Loucy (cell line): Measurements from ENCODE around the gene NLRP6.

Source experiments
- H2AFZ ChIP-seq: fragments of 200-600 bp; sonication (generic); 2 replicates; pipeline ENCODE4 v1.6.0; 2016; ENCODE audit warnings: antibody characterized with exemption, mild to moderate bottlenecking, low read length, moderate library complexity
- H3F3A ChIP-seq: fragments of 200-600 bp; 2 replicates; pipeline ENCODE4 v1.6.0; 2016; ENCODE audit warnings: antibody characterized with exemption, low read depth, mild to moderate bottlenecking
- H3K27me3 ChIP-seq: fragments of 200-600 bp; sonication (generic); 2 replicates; pipeline ENCODE4 v1.6.1; 2014; ENCODE audit warnings: low read length, mild to moderate bottlenecking; ENCODE audit not compliant: insufficient read depth, poor library complexity, severe bottlenecking
- H3K36me3 ChIP-seq: fragments of 200-600 bp; sonication (generic); 2 replicates; pipeline ENCODE4 v1.6.1; 2016; ENCODE audit warnings: low read length; ENCODE audit not compliant: insufficient read depth
- H3K4me1 ChIP-seq: fragments of 200-600 bp; sonication (generic); 2 replicates; pipeline ENCODE4 v1.5.1; 2014; ENCODE audit warnings: low read length, mild to moderate bottlenecking; ENCODE audit not compliant: insufficient read depth, poor library complexity, severe bottlenecking
- H3K4me2 ChIP-seq: fragments of 200-600 bp; sonication (generic); 2 replicates; pipeline ENCODE4 v1.6.0; 2014; ENCODE audit warnings: antibody characterized with exemption, low read length, low read depth, mild to moderate bottlenecking; ENCODE audit not compliant: poor library complexity, severe bottlenecking
- H3K4me3 ChIP-seq: fragments of 200-600 bp; sonication (generic); 2 replicates; pipeline ENCODE4 v1.5.1; 2014; ENCODE audit warnings: low read length, mild to moderate bottlenecking, mixed read lengths; ENCODE audit not compliant: poor library complexity, severe bottlenecking
- H3K79me2 ChIP-seq: fragments of 200-600 bp; sonication (generic); 2 replicates; pipeline ENCODE4 v1.6.1; 2014; ENCODE audit warnings: low read length; ENCODE audit not compliant: insufficient read depth
- H3K9ac ChIP-seq: fragments of 200-600 bp; sonication (generic); 2 replicates; pipeline ENCODE4 v1.6.0; 2014; ENCODE audit warnings: mild to moderate bottlenecking, low read depth, low read length, moderate library complexity; ENCODE audit not compliant: poor library complexity, severe bottlenecking
- H3K9me2 ChIP-seq: fragments of 200-600 bp; sonication (generic); replicated peaks from 2 replicates; pipeline ENCODE4 v1.6.1; 2016; ENCODE audit warnings: low read depth, low read length, mixed read lengths
- H3K9me3 ChIP-seq: fragments of 200-600 bp; sonication (generic); 2 replicates; pipeline ENCODE4 v1.6.1; 2014; ENCODE audit warnings: mild to moderate bottlenecking, antibody characterized with exemption, low read length, low read depth; ENCODE audit not compliant: insufficient read depth
- H4K20me1 ChIP-seq: fragments of 200-600 bp; sonication (generic); 2 replicates; pipeline ENCODE4 v1.6.0; 2014; ENCODE audit warnings: antibody characterized with exemption, low read length, mild to moderate bottlenecking; ENCODE audit not compliant: insufficient read depth, poor library complexity, severe bottlenecking
- CTCF ChIP-seq: fragments of 200-600 bp; sonication (generic); conservative IDR thresholded peaks from 2 replicates; pipeline ENCODE4 v1.5.1; 2014; ENCODE audit warnings: mild to moderate bottlenecking, antibody characterized with exemption, low read length
- EZH2phosphoT487 ChIP-seq: fragments of 200-600 bp; IDR thresholded peaks from 2 replicates; pipeline ENCODE4 v1.6.1; 2018; ENCODE audit warnings: antibody characterized with exemption, mild to moderate bottlenecking, moderate library complexity, borderline replicate concordance

Gene NLRP6

GRCh38 chr11:292211-293121 is 14.3 kb downstream of the NLRP6 start:
- peaks cover 36% of the 10 kb centered on the region for H3K4me1 ChIP-seq
- no peaks in the 10 kb centered on the region; the same call in 1 of the 2 replicates for H3K36me3 ChIP-seq
- H3F3A ChIP-seq, result no peaks in the 10 kb centered on the region
- H3K9ac ChIP-seq, result no peak overlapping the region
- TF ChIP-seq CTCF (no peak), EZH2phosphoT487 (no peak)
- peak overlapping the region; percentile 98 for H3K4me2 ChIP-seq
- H3K9me2 ChIP-seq, result no peaks in the 10 kb centered on the region
- no peaks in the 10 kb centered on the region for H3K27me3 ChIP-seq
- no peaks in the 10 kb centered on the region for H3K9me3 ChIP-seq
- H3K4me3 ChIP-seq, result no peak overlapping the region
- no peak overlapping the region for H2AFZ ChIP-seq
- H4K20me1 ChIP-seq, result peaks cover 3% of the 10 kb centered on the region
- peaks cover 33% of the 10 kb centered on the region; the same call in 1 of the 2 replicates for H3K79me2 ChIP-seq

- H4K20me1 ChIP-seq, result peaks cover 3% of the 10 kb centered on the region
- H3K9me2 ChIP-seq, result no peaks in the 10 kb centered on the region
- H3K79me2 ChIP-seq, result peaks cover 26% of the 10 kb centered on the region; the same call in 1 of the 2 replicates
- H3K27me3 ChIP-seq, result no peaks in the 10 kb centered on the region
- H3K9me3 ChIP-seq, result no peaks in the 10 kb centered on the region
- H3K4me1 ChIP-seq, result peaks cover 41% of the 10 kb centered on the region
- H3F3A ChIP-seq, result no peaks in the 10 kb centered on the region
- no peak overlapping the region for H2AFZ ChIP-seq
- TF ChIP-seq CTCF (no peak), EZH2phosphoT487 (no peak)
- no peak overlapping the region for H3K9ac ChIP-seq
- no peak overlapping the region for H3K4me2 ChIP-seq
- no peaks in the 10 kb centered on the region; the same call in 1 of the 2 replicates for H3K36me3 ChIP-seq
- no peak overlapping the region for H3K4me3 ChIP-seq
Observed at GRCh38 chr11:293271-293851, 15.2 kb downstream of the NLRP6 start.

GRCh38 chr11:293852-294661 is 15.8 kb downstream of the NLRP6 start:
- TF ChIP-seq EZH2phosphoT487 (no peak), CTCF (no peak)
- Histone ChIP-seq H3K4me3 (no peak overlapping the region), H3K4me2 (no peak overlapping the region), H4K20me1 (peaks cover 3% of the 10 kb centered on the region), H3K27me3 (no peaks in the 10 kb centered on the region), H2AFZ (no peak overlapping the region), H3K9me3 (no peaks in the 10 kb centered on the region), H3K9me2 (no peaks in the 10 kb centered on the region), H3K36me3 (no peaks in the 10 kb centered on the region; the same call in 1 of the 2 replicates), H3K79me2 (peaks cover 23% of the 10 kb centered on the region; the same call in 1 of the 2 replicates), H3K4me1 (peaks cover 43% of the 10 kb centered on the region), H3K9ac (no peak overlapping the region), H3F3A (no peaks in the 10 kb centered on the region)
